NCI-H2081 treated with DMSO at 0.1 percent for 48 hours (cell line): ENCODE data around the gene VAMP2.

Experiments used
- DNase-seq: peaks from one replicate; lab custom pipeline; 2025; lab: John Stamatoyannopoulos, UW

The VAMP2 gene

GRCh38 chr17:8142887-8143580 is 19.7 kb downstream of the VAMP2 start:
- no peak for DNase-seq

- DNase-seq: no peak
Observed at GRCh38 chr17:8142158-8142886, 20.4 kb downstream of the VAMP2 start.

- DNase-seq: no peak
Observed at GRCh38 chr17:8141741-8142140, 21.0 kb downstream of the VAMP2 start.

GRCh38 chr17:8141045-8141444 is 21.7 kb downstream of the VAMP2 start:
- DNase-seq: no peak

GRCh38 chr17:8140065-8141029 is 22.4 kb downstream of the VAMP2 start:
- no peak for DNase-seq

- DNase-seq: peak; percentile 93
Observed at GRCh38 chr17:8138672-8139371, 23.9 kb downstream of the VAMP2 start.

- DNase-seq: no peak
Observed at GRCh38 chr17:8138374-8138671, 24.4 kb downstream of the VAMP2 start.

GRCh38 chr17:8137645-8138373 is 24.9 kb downstream of the VAMP2 start:
- no peak for DNase-seq

- no peak for DNase-seq
Observed at GRCh38 chr17:8133941-8134340, 28.8 kb downstream of the VAMP2 start.

- no peak for DNase-seq
Observed at GRCh38 chr17:8133399-8133798, 29.3 kb downstream of the VAMP2 start.

GRCh38 chr17:8131844-8132441 is 30.8 kb downstream of the VAMP2 start:
- DNase-seq: no peak

- no peak for DNase-seq
Observed at GRCh38 chr17:8128125-8128784, 34.5 kb downstream of the VAMP2 start.

- no peak for DNase-seq
Observed at GRCh38 chr17:8126491-8127066, 36.2 kb downstream of the VAMP2 start.

- DNase-seq: no peak
Observed at GRCh38 chr17:8125947-8126490, 36.7 kb downstream of the VAMP2 start.

- DNase-seq: no peak
Observed at GRCh38 chr17:8125154-8125946, 37.4 kb downstream of the VAMP2 start.

GRCh38 chr17:8124350-8125153 is 38.2 kb downstream of the VAMP2 start:
- DNase-seq: no peak

GRCh38 chr17:8123695-8124349 is 38.9 kb downstream of the VAMP2 start, which contains the start of gene HES7:
TSS of gene HES7 (minus strand) at chr17:8124106. CDS start at chr17:8124084, 22 bp downstream.
- DNase-seq: no peak
